SU-DHL-6 (cell line): ENCODE data around the gene GRK3.

ENCODE experiments used
- H2AFZ ChIP-seq: fragments of 200-600 bp; sonication (generic); 2 replicates; pipeline ENCODE4 v1.6.1; 2014; ENCODE audit warnings: low read depth, mild to moderate bottlenecking, moderate library complexity, mixed read lengths, antibody characterized with exemption, low read length; ENCODE audit not compliant: severe bottlenecking
- H3F3A ChIP-seq: fragments of 200-600 bp; shearing (Covaris generic); 2 replicates; pipeline ENCODE4 v1.6.0; 2016; ENCODE audit warnings: antibody characterized with exemption, mild to moderate bottlenecking; ENCODE audit not compliant: insufficient read depth
- H3K27ac ChIP-seq: fragments of 200-600 bp; sonication (generic); 2 replicates; pipeline ENCODE4 v1.5.1; 2016; ENCODE audit warnings: low read depth, mild to moderate bottlenecking, low read length, moderate library complexity, mixed read lengths
- H3K27me3 ChIP-seq: fragments of 200-600 bp; sonication (generic), shearing (Covaris generic); 2 replicates; pipeline ENCODE4 v1.6.0; 2014; ENCODE audit warnings: mild to moderate bottlenecking, low read length
- H3K36me3 ChIP-seq: fragments of 200-600 bp; sonication (generic); 2 replicates; pipeline ENCODE4 v1.6.1; 2014; ENCODE audit warnings: mild to moderate bottlenecking, low read length, mixed read lengths
- H3K4me2 ChIP-seq: fragments of 300-600, 200-600 bp; shearing (Covaris generic), sonication (generic); 2 replicates; pipeline ENCODE4 v1.6.0; 2014; ENCODE audit warnings: low read length, low read depth, mild to moderate bottlenecking; ENCODE audit not compliant: poor library complexity, severe bottlenecking
- H3K4me3 ChIP-seq: fragments of 200-600 bp; sonication (generic); 2 replicates; pipeline ENCODE4 v1.5.1; 2014; ENCODE audit warnings: antibody characterized with exemption, low read length, mild to moderate bottlenecking, mixed read lengths; ENCODE audit not compliant: insufficient read depth, poor library complexity, severe bottlenecking
- H3K79me2 ChIP-seq: fragments of 200-600 bp; sonication (generic); 2 replicates; pipeline ENCODE4 v1.6.1; 2014; ENCODE audit warnings: mild to moderate bottlenecking, low read length, moderate library complexity; ENCODE audit not compliant: insufficient read depth
- H3K9ac ChIP-seq: fragments of 200-600 bp; sonication (generic); 2 replicates; pipeline ENCODE4 v1.7.0; 2014; ENCODE audit warnings: mild to moderate bottlenecking, low read length
- H3K9me2 ChIP-seq: fragments of 200-600 bp; sonication (generic); replicated peaks from 2 replicates; pipeline ENCODE4 v1.6.1; 2014; ENCODE audit warnings: low read length; ENCODE audit not compliant: insufficient read depth
- H3K9me3 ChIP-seq: fragments of 200-600 bp; sonication (generic); 2 replicates; pipeline ENCODE4 v1.6.1; 2014; ENCODE audit warnings: low read length, mixed read lengths; ENCODE audit not compliant: insufficient read depth
- H4K20me1 ChIP-seq: fragments of 200-600 bp; sonication (generic); 2 replicates; pipeline ENCODE4 v1.6.1; 2014; ENCODE audit warnings: low read depth, mild to moderate bottlenecking, antibody characterized with exemption, low read length, moderate library complexity, mixed read lengths
- CTCF ChIP-seq: fragments of 200-600 bp; sonication (generic); IDR thresholded peaks from one replicate; pipeline ENCODE4 v1.5.1; 2017; ENCODE audit warnings: antibody characterized with exemption, mild to moderate bottlenecking, low read length, moderate library complexity; ENCODE audit not compliant: insufficient read depth, poor library complexity, severe bottlenecking
- EZH2phosphoT487 ChIP-seq: fragments of 200-600 bp; sonication (generic), shearing (Covaris generic); conservative IDR thresholded peaks from 2 replicates; pipeline ENCODE4 v1.6.1; 2018; ENCODE audit warnings: mild to moderate bottlenecking, antibody characterized with exemption, low read length, moderate library complexity, mixed read lengths

The GRK3 gene

GRCh38 chr22:25697978-25698377 lies 133.5 kb downstream of the GRK3 start:
- Histone ChIP-seq H3K27me3 (no peaks in the 10 kb centered on the region), H3F3A (no peaks in the 10 kb centered on the region), H4K20me1 (no peaks in the 10 kb centered on the region), H3K9me3 (no peaks in the 10 kb centered on the region), H2AFZ (no peak overlapping the region), H3K36me3 (no peaks in the 10 kb centered on the region), H3K9ac (no peak overlapping the region), H3K9me2 (no peaks in the 10 kb centered on the region), H3K4me3 (no peak overlapping the region), H3K4me2 (no peak overlapping the region), H3K79me2 (no peaks in the 10 kb centered on the region), H3K27ac (no peak overlapping the region)
- TF ChIP-seq EZH2phosphoT487 (no peak), CTCF (no peak)

- no peak overlapping the region for H3K27ac ChIP-seq
- no peaks in the 10 kb centered on the region for H3K36me3 ChIP-seq
- H3K79me2 ChIP-seq: no peaks in the 10 kb centered on the region
- H3K4me2 ChIP-seq: no peak overlapping the region
- no peak overlapping the region for H3K9ac ChIP-seq
- H3K4me3 ChIP-seq: no peak overlapping the region
- H4K20me1 ChIP-seq: no peaks in the 10 kb centered on the region
- H3K9me2 ChIP-seq: no peaks in the 10 kb centered on the region
- no peaks in the 10 kb centered on the region for H3K27me3 ChIP-seq
- no peaks in the 10 kb centered on the region for H3F3A ChIP-seq
- TF ChIP-seq EZH2phosphoT487 (no peak), CTCF (no peak)
- H2AFZ ChIP-seq: no peak overlapping the region
- H3K9me3 ChIP-seq: no peaks in the 10 kb centered on the region
Observed at GRCh38 chr22:25698461-25698860, 134.0 kb downstream of the GRK3 start.

DNA sequence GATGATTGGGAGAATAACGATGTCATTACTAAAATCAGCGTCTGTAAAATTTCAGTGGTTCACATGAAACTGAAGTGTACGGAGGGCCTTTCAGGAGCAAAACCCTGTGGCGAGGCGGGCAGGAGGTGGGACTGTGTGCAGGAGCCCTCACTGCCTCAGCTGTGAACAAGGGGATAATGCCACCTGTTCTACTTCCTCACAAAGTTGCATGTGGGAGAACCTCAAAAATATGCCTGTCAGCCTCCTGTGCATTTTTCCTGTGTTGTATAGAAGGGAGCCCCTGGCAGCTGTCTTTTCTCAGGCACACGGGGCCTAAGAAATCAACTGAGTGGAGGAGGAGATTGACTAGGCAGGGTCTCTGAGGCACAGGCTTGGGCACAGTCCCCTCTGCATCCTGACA lies 134.5 kb downstream of the GRK3 start:
- no peaks in the 10 kb centered on the region for H3K9me2 ChIP-seq
- no peaks in the 10 kb centered on the region for H3K36me3 ChIP-seq
- H3K79me2 ChIP-seq: no peaks in the 10 kb centered on the region

More for the DNA sequence above, 134.5 kb downstream of the GRK3 start:
- Histone ChIP-seq H3K27ac (no peak overlapping the region), H2AFZ (no peak overlapping the region), H3F3A (no peaks in the 10 kb centered on the region), H4K20me1 (no peaks in the 10 kb centered on the region), H3K4me2 (no peak overlapping the region), H3K9me3 (no peaks in the 10 kb centered on the region), H3K27me3 (no peaks in the 10 kb centered on the region), H3K9ac (no peak overlapping the region), H3K4me3 (no peak overlapping the region)
- TF ChIP-seq EZH2phosphoT487 (no peak), CTCF (no peak)
